Stimulated activated CD8-positive, alpha-beta memory T cell treated with anti-CD3 and anti-CD28 coated beads, Interleukin-4, amount 100 ng/mL, for 4 hours (primary cell): ENCODE data around the gene USP4.
"Not testable (repeated sequence)": the region's sequence is repeated elsewhere in the genome, so short reads cannot be mapped to it uniquely, and the experiment has no call there.

ENCODE experiments used
- DNase-seq, 2 donors: peaks; one replicate each; pipeline ENCODE4 v3.0.0-alpha.2; 2020; ENCODE audit warnings: low read depth in 2 of 2, low spot score in 1 of 2

The USP4 gene

DNA sequence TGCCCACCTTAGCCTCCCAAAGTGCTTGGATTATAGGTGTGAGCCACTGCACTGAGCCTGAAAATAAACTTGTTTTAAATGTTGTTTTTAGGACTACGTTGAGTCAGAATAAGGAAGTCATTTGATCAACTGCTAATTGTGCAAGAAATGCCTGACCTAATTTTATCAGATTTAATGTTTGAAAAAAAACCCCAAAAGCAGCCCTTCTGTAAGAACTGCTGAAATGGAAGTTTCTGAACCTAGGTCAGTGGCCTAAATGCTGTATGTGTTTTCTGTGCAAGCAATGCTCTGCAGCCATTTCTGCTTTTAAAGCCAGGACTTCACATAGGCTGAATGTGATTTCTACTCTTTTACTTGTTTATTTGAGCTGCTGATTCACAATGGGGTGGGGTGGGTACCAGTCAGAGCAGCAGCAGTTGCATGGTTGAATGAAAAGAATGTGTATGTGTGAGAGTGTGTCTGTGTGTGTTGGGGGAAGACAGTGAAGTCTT, 11.7 kb upstream of the USP4 start:
- no peak for DNase-seq

- DNase-seq = no peak
These were observed 9.7 kb upstream of the USP4 start for GRCh38 chr3:49349348-49350114.

- not testable (repeated sequence) for DNase-seq
These were observed 8.5 kb upstream of the USP4 start for GRCh38 chr3:49348361-49348760.

DNA sequence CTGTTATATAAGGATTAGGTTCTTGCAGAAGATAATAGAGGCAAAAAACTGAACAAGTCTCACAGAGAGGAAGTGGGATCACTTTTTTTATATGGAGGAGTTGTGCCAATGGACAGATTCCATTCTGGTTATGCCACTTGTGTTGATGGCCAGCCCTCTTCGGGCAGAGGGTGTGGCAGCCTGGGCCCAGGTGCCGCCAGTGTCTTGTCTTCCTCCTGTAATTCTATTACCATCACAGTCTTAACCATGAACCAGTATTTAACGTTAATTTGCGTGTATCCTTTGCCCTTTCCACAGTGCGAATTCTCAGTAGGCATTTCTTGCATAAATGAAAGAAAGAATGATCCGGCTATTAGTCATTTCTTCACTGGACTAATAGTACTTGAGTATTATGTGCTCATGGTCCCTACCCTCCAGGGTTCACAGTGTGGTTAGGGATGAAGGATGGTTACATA, 7.0 kb upstream of the USP4 start:
- no peak for DNase-seq

GRCh38 chr3:49343163-49343562, 3.3 kb upstream of the USP4 start:
- DNase-seq = no peak

DNA sequence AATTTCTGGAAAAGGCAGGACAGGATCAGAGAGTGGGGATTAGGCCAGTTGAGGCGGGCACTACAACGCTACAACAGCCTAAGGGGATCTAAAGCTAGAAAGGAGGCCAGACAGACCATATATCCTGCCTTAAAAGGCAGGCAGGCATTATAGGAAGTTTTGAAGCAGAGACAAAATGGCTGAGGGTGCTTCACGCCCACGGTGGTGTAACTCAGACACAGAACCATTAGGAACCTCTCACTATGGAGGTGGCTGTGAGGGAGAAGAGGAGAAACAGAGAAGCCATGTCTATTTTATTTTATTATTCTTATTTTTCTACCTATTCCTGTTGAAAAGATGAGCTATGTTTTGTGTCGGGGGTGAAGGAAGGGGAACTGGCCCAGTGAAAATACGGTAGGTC, 2.1 kb upstream of the USP4 start:
- DNase-seq = no peak

DNA sequence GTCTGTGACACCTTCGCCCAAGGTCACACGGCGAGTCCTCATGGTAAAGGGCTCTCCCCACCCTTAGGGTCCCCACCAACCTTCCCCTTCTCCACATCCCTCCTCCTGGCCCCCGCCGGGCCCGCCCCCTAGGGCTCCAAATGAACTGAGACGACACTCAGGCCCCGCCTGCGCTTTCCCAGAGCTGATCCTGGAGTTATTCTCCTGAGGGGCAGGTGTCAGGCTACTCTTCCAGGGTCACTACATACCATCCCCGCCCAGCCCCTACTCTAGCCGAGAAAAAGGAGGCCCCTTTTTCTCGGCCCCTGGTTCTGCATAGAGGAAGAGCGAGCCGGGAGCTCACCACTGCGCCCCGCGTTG, 292 bp downstream of the USP4 start:
- DNase-seq = no peak

DNA sequence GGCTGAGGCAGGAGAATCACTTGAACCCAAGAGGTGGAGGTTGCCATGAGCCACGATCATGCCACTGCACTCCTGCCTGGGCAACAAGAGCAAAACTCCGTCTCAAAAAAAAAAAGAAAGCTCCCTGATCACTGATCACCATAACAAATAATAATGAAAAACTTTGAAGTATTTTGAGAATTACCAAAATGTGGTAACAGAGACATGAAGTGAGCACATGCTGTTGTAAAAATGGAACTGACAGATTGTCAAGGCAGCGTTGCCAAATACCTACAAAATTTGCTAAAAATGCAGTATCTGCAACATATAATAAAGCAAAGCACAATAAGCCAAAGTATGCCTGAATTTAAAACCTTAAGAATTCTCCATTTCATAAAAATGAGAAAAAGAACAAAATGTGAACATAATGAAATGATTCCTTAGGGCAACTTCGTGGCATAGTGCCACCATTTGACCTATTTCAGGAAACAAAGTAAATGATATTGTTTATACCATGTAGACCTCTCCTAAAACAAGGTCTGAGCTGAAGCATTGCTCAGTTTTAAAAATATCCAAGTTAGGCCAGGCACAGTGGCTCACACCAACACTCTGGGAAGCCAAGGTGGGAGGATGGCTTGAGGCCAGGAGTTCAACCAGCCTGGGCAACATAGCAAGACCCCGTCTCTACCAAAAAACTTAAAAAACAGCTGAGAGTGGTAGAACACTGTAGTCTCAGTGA, 5.8 kb downstream of the USP4 start:
- no peak for DNase-seq

GRCh38 chr3:49333091-49333490, 6.8 kb downstream of the USP4 start:
- DNase-seq = no peak

GRCh38 chr3:49329186-49329585, 10.7 kb downstream of the USP4 start:
- no peak for DNase-seq

GRCh38 chr3:49328350-49328749, 11.5 kb downstream of the USP4 start:
- DNase-seq = not testable (repeated sequence)

DNA sequence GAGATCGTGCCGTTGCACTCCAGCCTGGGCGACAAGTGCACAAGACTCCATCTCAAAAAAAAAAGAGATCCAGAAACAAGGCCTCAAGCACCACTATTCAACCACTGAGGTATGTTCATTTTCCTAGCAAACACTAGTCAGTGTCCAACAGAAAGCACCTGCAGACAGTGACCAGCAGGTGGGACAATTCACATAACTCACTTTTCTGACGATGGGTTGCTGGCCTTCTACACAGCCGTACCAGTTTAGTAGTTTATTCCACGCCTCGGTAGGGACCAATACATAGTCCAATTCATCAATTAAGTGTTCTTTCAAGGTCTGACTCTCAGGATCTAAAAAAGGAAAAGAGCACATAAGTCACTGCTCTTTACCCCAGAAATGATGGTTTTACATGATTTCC, 12.4 kb downstream of the USP4 start:
- no peak for DNase-seq

DNA sequence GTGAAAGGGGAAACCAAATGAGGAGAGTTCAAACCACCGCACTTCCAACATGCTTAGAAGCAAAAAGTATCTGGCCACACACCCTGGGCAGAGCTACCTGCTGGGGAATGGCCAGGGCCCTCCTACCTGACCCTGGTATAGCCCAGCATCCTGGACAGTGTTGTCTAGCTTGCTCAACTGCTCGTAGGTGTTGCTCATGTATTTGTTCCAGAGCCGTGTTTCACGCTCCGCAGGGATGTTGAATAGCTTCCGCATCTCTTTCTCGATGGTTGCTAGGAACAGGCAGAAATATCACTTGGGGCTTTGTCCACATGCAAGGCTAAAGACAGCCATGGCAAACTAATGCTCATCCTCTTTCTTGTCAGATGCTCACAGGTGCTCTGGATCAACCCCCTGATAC, 15.1 kb downstream of the USP4 start:
- DNase-seq = no peak

- no peak for DNase-seq
These were observed 23.0 kb downstream of the USP4 start for GRCh38 chr3:49316696-49317457.

GRCh38 chr3:49313896-49314688, 25.8 kb downstream of the USP4 start:
- DNase-seq = no peak

GRCh38 chr3:49311283-49311682, 28.6 kb downstream of the USP4 start:
- no peak for DNase-seq

GRCh38 chr3:49310677-49311076, 29.2 kb downstream of the USP4 start:
- DNase-seq = no peak

- DNase-seq = no peak
These were observed 34.2 kb downstream of the USP4 start for GRCh38 chr3:49305608-49306007.

- no peak for DNase-seq
These were observed 37.2 kb downstream of the USP4 start for GRCh38 chr3:49302613-49303012.

DNA sequence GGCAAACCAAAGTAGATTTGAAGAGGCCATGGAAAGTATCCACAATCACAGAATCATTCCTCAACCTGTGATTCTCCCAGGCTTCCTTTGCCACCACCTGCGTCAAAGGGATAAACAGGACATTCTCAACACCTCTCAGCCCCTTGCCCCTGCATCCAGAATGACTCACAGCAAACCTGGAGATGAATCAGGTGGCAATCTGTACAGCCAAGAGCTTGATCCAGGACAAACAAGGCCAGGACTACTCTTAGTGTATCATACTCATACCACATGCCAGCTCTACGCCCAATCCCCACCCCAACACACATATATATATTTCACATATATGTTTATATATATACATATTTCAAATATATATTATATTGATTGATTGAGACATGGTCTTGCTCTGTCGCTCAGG, 39.3 kb downstream of the USP4 start:
- no peak for DNase-seq

DNA sequence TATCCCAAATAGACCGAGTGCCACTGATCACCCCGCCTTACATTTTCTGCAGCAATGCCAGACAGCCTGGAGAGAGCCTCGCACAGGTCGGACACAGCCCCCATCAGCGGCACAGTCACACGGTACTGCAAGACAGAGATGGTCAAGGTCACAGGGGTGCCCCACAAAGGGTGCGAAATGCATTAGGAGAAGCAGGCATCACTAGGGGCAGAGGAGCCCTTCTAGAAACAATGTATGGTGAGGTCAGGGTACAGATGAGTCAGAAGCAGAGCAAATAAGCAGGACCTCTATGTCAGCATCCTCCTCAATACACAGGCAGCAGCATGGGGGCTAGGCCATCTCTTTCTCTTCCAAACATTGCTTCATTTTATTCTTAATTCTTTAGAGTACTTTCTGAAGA, 41.3 kb downstream of the USP4 start:
- DNase-seq = no peak
